A549 (cell line): ENCODE data around the gene GPR15LG.

Source experiments
- CHD2 ChIP-seq: fragments of 150-350 bp; IDR thresholded peaks from 2 replicates; pipeline ENCODE4 v1.6.1; 2014; ENCODE audit warnings: low read length; ENCODE audit not compliant: partially characterized antibody
- EHMT2 ChIP-seq: fragments of 200-600 bp; sonication (generic); IDR thresholded peaks from 2 replicates; pipeline ENCODE4 v1.6.1; 2016; ENCODE audit warnings: antibody characterized with exemption, low read depth, mild to moderate bottlenecking, moderate library complexity
- ESRRA ChIP-seq: fragments of 150-350 bp; IDR thresholded peaks from 2 replicates; pipeline ENCODE4 v1.6.1; 2014; ENCODE audit warnings: mild to moderate bottlenecking, low read length, borderline replicate concordance
- FOSL2 ChIP-seq, 2 experiments: fragments of 450-650 bp in 1 of 2; fragments of >200 bp in 1 of 2; sonication (Bioruptor Twin) in 1 of 2; formaldehyde crosslinking; IDR thresholded peaks; 2 replicates each; pipeline versions ENCODE4 v1.5.0 to v1.6.1; 2016 to 2020; ENCODE audit warnings: mild to moderate bottlenecking in 1 of 2, moderate library complexity in 1 of 2
- KDM5A ChIP-seq: fragments of 200-600 bp; sonication (generic); IDR thresholded peaks from 2 replicates; pipeline ENCODE4 v1.6.1; 2016; ENCODE audit warnings: antibody characterized with exemption, mild to moderate bottlenecking
- NR3C1 ChIP-seq: fragments of >200 bp; sonication (Bioruptor Twin); formaldehyde crosslinking; IDR thresholded peaks from 3 replicates; pipeline ENCODE4 v1.6.1; 2017
- POLR2A ChIP-seq: IDR thresholded peaks from 2 replicates; pipeline ENCODE4 v1.6.1; 2012; ENCODE audit warnings: mild to moderate bottlenecking, low read length
- RARB ChIP-seq: fragments of 250-450 bp; sonication (Bioruptor Pico); IDR thresholded peaks from 2 replicates; pipeline ENCODE4 v1.8.0; 2021; ENCODE audit warnings: mild to moderate bottlenecking, moderate library complexity
- RNF2 ChIP-seq: fragments of 200-600 bp; sonication (generic); IDR thresholded peaks from 2 replicates; pipeline ENCODE4 v1.6.1; 2016; ENCODE audit warnings: low read depth, mild to moderate bottlenecking, antibody characterized with exemption, moderate library complexity, borderline replicate concordance
- TF ChIP-seq, protein P1 (sequence below): fragments of >200 bp; sonication (Bioruptor Twin); formaldehyde crosslinking; IDR thresholded peaks from 3 replicates; pipeline ENCODE4 v1.5.1; 2016
- TF ChIP-seq, protein P2 (sequence below): fragments of >200 bp; sonication (Bioruptor Twin); formaldehyde crosslinking; IDR thresholded peaks from 3 replicates; pipeline ENCODE4 v1.6.1; 2016
- TF ChIP-seq, protein P3 (sequence below): IDR thresholded peaks from 2 replicates; pipeline ENCODE4 v1.6.1; 2012
- TF ChIP-seq, protein P4 (sequence below): fragments of 450-650 bp; IDR thresholded peaks from 2 replicates; pipeline ENCODE4 v1.6.1; 2014; ENCODE audit warnings: antibody characterized with exemption

DNA sequence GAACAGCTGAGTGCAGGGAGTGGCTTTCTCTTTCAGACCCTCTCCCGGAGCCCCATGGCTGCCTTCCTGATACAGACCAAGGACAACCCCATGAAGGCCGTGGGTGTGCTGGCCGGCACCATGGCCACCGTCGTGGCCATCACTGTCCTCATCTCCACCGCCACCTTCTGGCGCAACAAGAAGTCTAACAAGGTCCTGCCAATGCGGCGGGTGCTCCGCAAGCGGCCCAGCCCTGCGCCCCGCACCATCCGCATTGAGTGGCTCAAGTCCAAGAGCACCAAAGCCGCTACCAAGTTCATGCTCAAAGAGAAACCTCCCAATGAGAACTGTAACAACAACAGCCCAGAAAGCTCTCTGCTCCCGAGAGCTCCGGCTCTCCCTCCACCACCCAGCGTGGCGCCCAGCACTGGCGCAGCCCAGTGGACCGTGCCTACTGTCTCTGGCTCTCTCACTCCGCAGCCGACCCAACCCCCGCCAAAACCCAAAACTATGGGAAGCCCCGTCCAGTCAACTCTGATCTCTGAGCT, 40.5 kb downstream of the GPR15LG start:
- TF ChIP-seq, protein P1, sequence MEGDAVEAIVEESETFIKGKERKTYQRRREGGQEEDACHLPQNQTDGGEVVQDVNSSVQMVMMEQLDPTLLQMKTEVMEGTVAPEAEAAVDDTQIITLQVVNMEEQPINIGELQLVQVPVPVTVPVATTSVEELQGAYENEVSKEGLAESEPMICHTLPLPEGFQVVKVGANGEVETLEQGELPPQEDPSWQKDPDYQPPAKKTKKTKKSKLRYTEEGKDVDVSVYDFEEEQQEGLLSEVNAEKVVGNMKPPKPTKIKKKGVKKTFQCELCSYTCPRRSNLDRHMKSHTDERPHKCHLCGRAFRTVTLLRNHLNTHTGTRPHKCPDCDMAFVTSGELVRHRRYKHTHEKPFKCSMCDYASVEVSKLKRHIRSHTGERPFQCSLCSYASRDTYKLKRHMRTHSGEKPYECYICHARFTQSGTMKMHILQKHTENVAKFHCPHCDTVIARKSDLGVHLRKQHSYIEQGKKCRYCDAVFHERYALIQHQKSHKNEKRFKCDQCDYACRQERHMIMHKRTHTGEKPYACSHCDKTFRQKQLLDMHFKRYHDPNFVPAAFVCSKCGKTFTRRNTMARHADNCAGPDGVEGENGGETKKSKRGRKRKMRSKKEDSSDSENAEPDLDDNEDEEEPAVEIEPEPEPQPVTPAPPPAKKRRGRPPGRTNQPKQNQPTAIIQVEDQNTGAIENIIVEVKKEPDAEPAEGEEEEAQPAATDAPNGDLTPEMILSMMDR: no peak
- no peak for TF ChIP-seq POLR2A
- no peak for TF ChIP-seq RNF2
- no peak for TF ChIP-seq RARB (CRISPR knock-in tag)
- TF ChIP-seq ESRRA: no peak
- TF ChIP-seq NR3C1: no peak
- no peak for TF ChIP-seq CHD2
- TF ChIP-seq, protein P2, sequence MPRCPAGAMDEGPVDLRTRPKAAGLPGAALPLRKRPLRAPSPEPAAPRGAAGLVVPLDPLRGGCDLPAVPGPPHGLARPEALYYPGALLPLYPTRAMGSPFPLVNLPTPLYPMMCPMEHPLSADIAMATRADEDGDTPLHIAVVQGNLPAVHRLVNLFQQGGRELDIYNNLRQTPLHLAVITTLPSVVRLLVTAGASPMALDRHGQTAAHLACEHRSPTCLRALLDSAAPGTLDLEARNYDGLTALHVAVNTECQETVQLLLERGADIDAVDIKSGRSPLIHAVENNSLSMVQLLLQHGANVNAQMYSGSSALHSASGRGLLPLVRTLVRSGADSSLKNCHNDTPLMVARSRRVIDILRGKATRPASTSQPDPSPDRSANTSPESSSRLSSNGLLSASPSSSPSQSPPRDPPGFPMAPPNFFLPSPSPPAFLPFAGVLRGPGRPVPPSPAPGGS: no peak
- TF ChIP-seq, protein P3, sequence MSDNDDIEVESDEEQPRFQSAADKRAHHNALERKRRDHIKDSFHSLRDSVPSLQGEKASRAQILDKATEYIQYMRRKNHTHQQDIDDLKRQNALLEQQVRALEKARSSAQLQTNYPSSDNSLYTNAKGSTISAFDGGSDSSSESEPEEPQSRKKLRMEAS: no peak
- TF ChIP-seq EHMT2: no peak
- TF ChIP-seq, protein P4, sequence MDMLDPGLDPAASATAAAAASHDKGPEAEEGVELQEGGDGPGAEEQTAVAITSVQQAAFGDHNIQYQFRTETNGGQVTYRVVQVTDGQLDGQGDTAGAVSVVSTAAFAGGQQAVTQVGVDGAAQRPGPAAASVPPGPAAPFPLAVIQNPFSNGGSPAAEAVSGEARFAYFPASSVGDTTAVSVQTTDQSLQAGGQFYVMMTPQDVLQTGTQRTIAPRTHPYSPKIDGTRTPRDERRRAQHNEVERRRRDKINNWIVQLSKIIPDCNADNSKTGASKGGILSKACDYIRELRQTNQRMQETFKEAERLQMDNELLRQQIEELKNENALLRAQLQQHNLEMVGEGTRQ: no peak
- no peak for TF ChIP-seq KDM5A
- TF ChIP-seq FOSL2 (IDR thresholded peaks at IDR 0.05): no peak
- no peak for TF ChIP-seq FOSL2 (CRISPR knock-in tag; IDR thresholded peaks at IDR 0.05)
